Osteoblast (primary cell): ENCODE data around the gene PEX5. TPM values are rescaled to one million over a fixed set of nuclear protein-coding genes. Genes with fewer than 3 reads are reported as not detected.
"Not testable (repeated sequence)": the region's sequence is repeated elsewhere in the genome, so short reads cannot be mapped to it uniquely, and the experiment has no call there.

ENCODE experiments used
- DNase-seq: peaks from one replicate; pipeline ENCODE4 v3.0.0; 2011; ENCODE audit warnings: low spot score, mixed read lengths; ENCODE audit not compliant: insufficient read length; ENCODE audit errors: missing footprints
- H2AFZ ChIP-seq: 2 replicates; pipeline ENCODE4 v1.6.0; 2011; ENCODE audit warnings: mild to moderate bottlenecking, low read length
- H3K27ac ChIP-seq: 2 replicates; pipeline ENCODE4 v1.5.1; 2011; ENCODE audit warnings: mild to moderate bottlenecking, low read depth, low read length, moderate library complexity
- H3K27me3 ChIP-seq: 2 replicates; pipeline ENCODE4 v1.6.0; 2012; ENCODE audit warnings: mild to moderate bottlenecking, control low read depth, inconsistent platforms, low read length, moderate library complexity; ENCODE audit not compliant: insufficient read depth
- H3K36me3 ChIP-seq: 2 replicates; pipeline ENCODE4 v1.5.1; 2011; ENCODE audit warnings: mild to moderate bottlenecking, low read length, control low read depth, moderate library complexity; ENCODE audit not compliant: insufficient read depth
- H3K4me1 ChIP-seq: 2 replicates; pipeline ENCODE4 v1.5.1; 2011; ENCODE audit warnings: mild to moderate bottlenecking, low read length, control low read depth, moderate library complexity; ENCODE audit not compliant: insufficient read depth
- H3K4me2 ChIP-seq: 2 replicates; pipeline ENCODE4 v1.6.0; 2011; ENCODE audit warnings: mild to moderate bottlenecking, low read length; ENCODE audit not compliant: insufficient read depth
- H3K4me3 ChIP-seq: fragments of 200-600 bp; sonication (generic); 3 replicates; pipeline ENCODE4 v1.5.1; 2012; ENCODE audit warnings: mild to moderate bottlenecking, low read length, inconsistent platforms; ENCODE audit not compliant: insufficient read depth
- H3K79me2 ChIP-seq: 2 replicates; pipeline ENCODE4 v1.6.0; 2012; ENCODE audit warnings: mild to moderate bottlenecking, low read length, control low read depth, inconsistent platforms; ENCODE audit not compliant: insufficient read depth
- H3K9me3 ChIP-seq: 2 replicates; pipeline ENCODE4 v1.5.1; 2011; ENCODE audit warnings: low read depth, low read length, control low read depth
- H4K20me1 ChIP-seq: 2 replicates; pipeline ENCODE4 v1.6.0; 2012; ENCODE audit warnings: mild to moderate bottlenecking, low read length, control low read depth; ENCODE audit not compliant: insufficient read depth
- total RNA-seq: library from RNA; depleted of rRNA; stranded (reverse); fragments of >200 nt; gene quantifications from 2 replicates; pipeline ENCODE4 v1.2.3, GENCODE V29; 2012
- TF ChIP-seq, protein P1 (sequence below): IDR thresholded peaks from 2 replicates; pipeline ENCODE4 v1.5.1; 2011; ENCODE audit warnings: mild to moderate bottlenecking, low read depth, low read length, moderate library complexity; ENCODE audit errors: extremely low read depth

The PEX5 gene
- total RNA-seq, 1 donor, result 48.5 TPM

DNA sequence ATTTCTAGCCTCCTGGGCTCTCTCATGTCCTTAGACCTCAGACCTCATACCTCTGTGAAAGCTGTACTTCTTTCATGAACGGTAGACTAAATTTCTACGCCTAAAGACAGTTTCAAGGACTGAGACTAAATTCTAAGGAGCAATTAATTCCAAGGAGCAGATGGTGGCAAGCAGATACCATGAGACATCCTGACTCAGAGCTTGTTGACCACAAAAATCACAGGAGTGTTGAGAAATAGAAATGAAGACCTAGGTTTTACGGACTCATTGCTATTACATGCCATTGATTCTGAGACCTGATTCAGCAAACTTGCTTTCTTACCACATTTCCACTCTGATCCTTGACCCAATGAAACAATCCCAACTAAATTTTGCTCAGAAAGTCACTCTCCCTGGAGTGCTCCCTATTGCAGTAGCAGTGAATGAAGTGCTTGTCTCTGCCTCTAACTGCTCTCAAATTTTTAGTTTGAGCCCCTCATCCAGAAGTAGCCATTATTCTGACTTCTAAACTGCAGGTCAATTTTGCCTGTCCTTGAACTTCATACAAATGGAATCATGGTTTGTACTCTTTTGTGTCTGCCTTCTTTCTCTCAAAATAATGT lies 52.0 kb downstream of the PEX5 start:
- H3K36me3 ChIP-seq, result no peaks in the 10 kb centered on the region
- H3K79me2 ChIP-seq, result no peaks in the 10 kb centered on the region
- peaks cover 2% of the 10 kb centered on the region for H3K4me1 ChIP-seq
- H3K9me3 ChIP-seq, result no peaks in the 10 kb centered on the region
- TF ChIP-seq, protein P1, sequence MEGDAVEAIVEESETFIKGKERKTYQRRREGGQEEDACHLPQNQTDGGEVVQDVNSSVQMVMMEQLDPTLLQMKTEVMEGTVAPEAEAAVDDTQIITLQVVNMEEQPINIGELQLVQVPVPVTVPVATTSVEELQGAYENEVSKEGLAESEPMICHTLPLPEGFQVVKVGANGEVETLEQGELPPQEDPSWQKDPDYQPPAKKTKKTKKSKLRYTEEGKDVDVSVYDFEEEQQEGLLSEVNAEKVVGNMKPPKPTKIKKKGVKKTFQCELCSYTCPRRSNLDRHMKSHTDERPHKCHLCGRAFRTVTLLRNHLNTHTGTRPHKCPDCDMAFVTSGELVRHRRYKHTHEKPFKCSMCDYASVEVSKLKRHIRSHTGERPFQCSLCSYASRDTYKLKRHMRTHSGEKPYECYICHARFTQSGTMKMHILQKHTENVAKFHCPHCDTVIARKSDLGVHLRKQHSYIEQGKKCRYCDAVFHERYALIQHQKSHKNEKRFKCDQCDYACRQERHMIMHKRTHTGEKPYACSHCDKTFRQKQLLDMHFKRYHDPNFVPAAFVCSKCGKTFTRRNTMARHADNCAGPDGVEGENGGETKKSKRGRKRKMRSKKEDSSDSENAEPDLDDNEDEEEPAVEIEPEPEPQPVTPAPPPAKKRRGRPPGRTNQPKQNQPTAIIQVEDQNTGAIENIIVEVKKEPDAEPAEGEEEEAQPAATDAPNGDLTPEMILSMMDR, result no peak
- H3K27ac ChIP-seq, result no peak overlapping the region
- H4K20me1 ChIP-seq, result no peaks in the 10 kb centered on the region
- no peaks in the 10 kb centered on the region for H3K27me3 ChIP-seq
- no peak overlapping the region for H3K4me2 ChIP-seq
- H3K4me3 ChIP-seq, result no peak overlapping the region
- no peak for DNase-seq
- no peak overlapping the region for H2AFZ ChIP-seq

DNA sequence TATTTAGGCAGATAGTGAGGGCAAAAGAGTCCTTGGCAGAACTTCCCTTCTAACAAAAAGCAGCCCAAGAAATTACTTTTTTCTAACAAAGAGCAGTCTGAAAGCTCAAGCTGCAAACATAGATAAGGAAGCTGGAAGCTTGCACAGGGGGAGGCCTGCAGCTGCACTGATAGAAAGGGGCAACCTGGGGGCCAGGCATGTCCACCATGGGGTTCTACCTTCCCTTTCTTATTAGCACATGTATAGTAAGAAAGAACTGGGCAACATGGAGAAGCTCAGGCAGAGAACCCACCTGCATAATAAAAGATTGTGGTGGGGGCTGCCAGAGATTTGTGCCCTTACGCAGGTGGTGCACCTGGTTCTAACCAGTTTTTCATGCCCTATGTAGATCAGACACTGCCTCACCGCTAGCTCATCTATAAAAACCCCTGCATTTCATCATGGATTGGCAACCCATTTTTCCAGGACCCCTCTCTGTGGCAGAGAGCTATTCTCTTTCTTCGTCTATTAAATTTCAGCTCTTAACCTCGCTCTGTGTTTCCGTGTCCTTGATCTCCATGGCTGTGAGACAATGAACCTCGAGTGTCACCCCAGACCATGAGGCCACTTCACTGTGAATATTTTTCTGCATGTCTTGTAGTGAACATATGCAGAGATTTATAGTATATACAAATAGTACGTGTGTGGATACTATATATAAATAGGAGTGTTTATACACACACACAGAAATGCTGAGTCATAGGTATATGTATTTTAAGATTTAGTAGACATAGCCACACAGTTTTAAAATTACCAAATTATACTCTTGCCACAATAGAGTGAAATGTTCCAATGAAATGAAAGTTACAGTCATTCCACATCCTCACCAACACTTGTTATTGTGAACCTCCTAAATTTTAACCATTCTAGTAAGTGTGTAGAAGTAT lies 53.0 kb downstream of the PEX5 start:
- Histone ChIP-seq H3K27me3 (no peaks in the 10 kb centered on the region), H3K4me2 (no peak overlapping the region), H4K20me1 (no peaks in the 10 kb centered on the region), H3K79me2 (no peaks in the 10 kb centered on the region), H3K36me3 (no peaks in the 10 kb centered on the region), H3K9me3 (no peaks in the 10 kb centered on the region), H2AFZ (no peak overlapping the region), H3K4me3 (no peak overlapping the region), H3K4me1 (peaks cover 2% of the 10 kb centered on the region), H3K27ac (no peak overlapping the region)
- TF ChIP-seq, protein P1, result no peak
- DNase-seq, result no peak

DNA sequence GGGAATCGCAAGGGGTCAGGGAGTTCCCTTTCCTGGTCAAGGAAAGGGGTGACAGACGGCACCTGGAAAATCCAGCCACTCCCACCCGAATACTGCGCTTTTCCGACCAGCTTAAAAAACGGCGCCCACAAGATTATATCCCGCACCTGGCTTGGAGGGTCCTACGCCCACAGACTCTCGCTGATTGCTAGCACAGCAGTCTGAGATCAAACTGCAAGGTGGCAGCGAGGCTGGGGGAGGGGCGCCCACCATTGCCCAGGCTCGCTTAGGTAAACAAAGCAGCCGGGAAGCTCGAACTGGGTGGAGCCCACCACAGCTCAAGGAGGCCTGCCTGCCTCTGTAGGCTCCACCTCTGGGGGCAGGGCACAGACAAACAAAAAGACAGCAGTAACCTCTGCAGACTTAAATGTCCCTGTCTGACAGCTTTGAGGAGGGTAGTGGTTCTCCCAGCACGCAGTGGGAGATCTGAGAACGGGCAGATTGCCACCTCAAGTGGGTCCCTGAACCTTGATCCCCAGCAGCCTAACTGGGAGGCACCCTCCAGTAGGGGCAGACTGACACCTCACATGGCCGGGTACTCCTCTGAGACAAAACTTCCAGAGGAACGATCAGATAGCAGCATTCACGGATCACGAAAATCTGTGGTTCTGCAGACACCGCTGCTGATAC lies 62.0 kb downstream of the PEX5 start:
- H3K9me3 ChIP-seq, H3K4me2 ChIP-seq, H3K79me2 ChIP-seq, H3K4me1 ChIP-seq, H3K27ac ChIP-seq, DNase-seq, H3K27me3 ChIP-seq, H4K20me1 ChIP-seq, H2AFZ ChIP-seq, H3K36me3 ChIP-seq, H3K4me3 ChIP-seq: not testable (repeated sequence)

- Histone ChIP-seq H3K36me3 (no peaks in the 10 kb centered on the region), H3K27me3 (no peaks in the 10 kb centered on the region), H4K20me1 (no peaks in the 10 kb centered on the region), H3K4me3 (no peak overlapping the region), H3K79me2 (no peaks in the 10 kb centered on the region), H3K4me1 (no peaks in the 10 kb centered on the region), H2AFZ (no peak overlapping the region), H3K9me3 (no peaks in the 10 kb centered on the region), H3K27ac (no peak overlapping the region), H3K4me2 (no peak overlapping the region)
- TF ChIP-seq, protein P1, result no peak
- no peak for DNase-seq
Measured at GRCh38 chr12:7259060-7259459, 69.6 kb downstream of the PEX5 start.

Other genes starting within 250 kb of the PEX5 start
- not detected in 2 replicates for gene RNU7-1, start 245.9 kb upstream of the PEX5 start, total RNA-seq
- 81.4 and 93.4 TPM in 2 replicates for gene C12orf57, start 245.7 kb upstream of the PEX5 start, total RNA-seq
- gene PTPN6, start 238.3 kb upstream of the PEX5 start, total RNA-seq, result 0.29 and 0.36 TPM in 2 replicates
- gene PHB2, start 219.0 kb upstream of the PEX5 start, total RNA-seq, result 161 and 168 TPM in 2 replicates
- 21.0 and 25.3 TPM in 2 replicates for gene EMG1, start 218.8 kb upstream of the PEX5 start, total RNA-seq
- 20.3 and 23.6 TPM in 2 replicates for gene LPCAT3, start 171.2 kb upstream of the PEX5 start, total RNA-seq
- gene C1S, start 129.0 kb upstream of the PEX5 start, total RNA-seq, result 443 and 478 TPM in 2 replicates
- 313 and 330 TPM in 2 replicates for gene C1R, start 97.2 kb upstream of the PEX5 start, total RNA-seq
- gene C1RL, start 80.5 kb upstream of the PEX5 start, total RNA-seq, result 63.7 and 67.5 TPM in 2 replicates
- not detected in 2 replicates for gene RBP5, start 60.8 kb upstream of the PEX5 start, total RNA-seq
- gene CLSTN3, start 59.3 kb upstream of the PEX5 start, total RNA-seq, result 6.2 and 7.6 TPM in 2 replicates
- gene ACSM4, start 114.4 kb downstream of the PEX5 start, total RNA-seq, result not detected in 2 replicates